ENCODE results near the gene DACT2. TPM values are rescaled to one million over a fixed set of nuclear protein-coding genes. Genes with fewer than 3 reads are reported as not detected.
"Not testable (repeated sequence)": the region's sequence is repeated elsewhere in the genome, so short reads cannot be mapped to it uniquely, and the experiment has no call there.

The DACT2 gene
- total RNA-seq, 4 donors from 2014 or later, result 0.24 TPM; not detected in 3

DNA sequence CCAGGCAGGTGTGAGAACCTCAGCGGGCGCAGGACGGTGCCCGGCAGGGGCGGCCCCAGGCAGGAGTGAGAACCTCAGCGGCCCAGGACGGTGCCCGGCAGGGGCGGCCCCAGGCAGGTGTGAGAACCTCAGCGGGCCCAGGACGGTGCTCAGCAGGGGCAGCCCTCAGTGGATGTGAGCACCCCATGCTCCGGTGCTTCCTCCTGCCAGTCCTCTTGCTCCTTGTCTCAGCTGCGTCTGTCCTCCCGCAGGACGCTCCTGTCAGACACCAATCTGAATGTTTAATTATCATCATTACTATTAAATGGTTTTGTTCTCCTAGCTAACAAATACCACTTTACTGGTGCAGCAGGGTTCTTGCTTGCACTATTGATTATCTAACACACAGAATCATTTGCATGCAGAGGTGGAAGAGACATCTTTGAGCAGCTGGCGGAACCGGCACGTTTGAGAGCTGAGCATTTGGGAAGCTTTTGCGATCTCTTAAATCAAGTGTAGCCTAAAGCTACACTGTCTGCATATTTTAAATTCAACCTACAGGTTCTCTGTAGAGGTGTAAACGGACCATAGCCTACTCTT, 39.4 kb upstream of the DACT2 start:
- no peaks in the 10 kb centered on the region for H3K4me1 ChIP-seq
- in situ Hi-C loops (cut with MboI; ENCODE audit: low sequenced_read_pairs in 4 of 4) (loop anchor here in 1 of 4 donors (25.0 kb wide), 1 partner anchor 528 kb away; no protein-coding TSS in a partner anchor), intact Hi-C loops (cut with DNase I; ENCODE audit: low total_unique reads) (no loop called here)
- H3K27me3 ChIP-seq, result no peaks in the 10 kb centered on the region
- no peak overlapping the region for H3K4me3 ChIP-seq
- H3K27ac ChIP-seq, result no peak overlapping the region
- H3K36me3 ChIP-seq, result no peaks in the 10 kb centered on the region
- H3K9me3 ChIP-seq, result peaks cover 0 to 3% (median 0%) of the 10 kb centered on the region in 3 donors
- no peak for ATAC-seq
- TF ChIP-seq CTCF (IDR thresholded peaks at IDR 0.05 in 4 of 5, conservative IDR thresholded peaks at IDR 0.05 in 1 of 5) (no peak), POLR2A (IDR thresholded peaks at IDR 0.05) (no peak)
- no peak for DNase-seq

GRCh38 chr6:168356872-168357271, 37.3 kb upstream of the DACT2 start:
- H3K36me3 ChIP-seq; H3K27ac ChIP-seq; H3K27me3 ChIP-seq; H3K4me1 ChIP-seq; H3K4me3 ChIP-seq; ATAC-seq; DNase-seq; H3K9me3 ChIP-seq; intact Hi-C loops (cut with DNase I; ENCODE audit: low total_unique reads): not testable (repeated sequence)
- in situ Hi-C loops (cut with MboI; ENCODE audit: low sequenced_read_pairs in 4 of 4), result loop anchor here in 1 of 4 donors (25.0 kb wide), 1 partner anchor 530 kb away; no protein-coding TSS in a partner anchor

GRCh38 chr6:168355716-168356522, 36.3 kb upstream of the DACT2 start:
- TF ChIP-seq CTCF (IDR thresholded peaks at IDR 0.05 in 4 of 5, conservative IDR thresholded peaks at IDR 0.05 in 1 of 5), result peak in 3 of 5 experiments; percentile 26 to 45 (median 29)
- no peak for TF ChIP-seq POLR2A (IDR thresholded peaks at IDR 0.05)
- in situ Hi-C loops (cut with MboI; ENCODE audit: low sequenced_read_pairs in 4 of 4), result loop anchor here in 1 of 4 donors (25.0 kb wide), 1 partner anchor 531 kb away; no protein-coding TSS in a partner anchor
- Histone ChIP-seq H3K27ac (no peak overlapping the region), H3K4me1 (no peaks in the 10 kb centered on the region), H3K36me3 (no peaks in the 10 kb centered on the region), H3K4me3 (no peak overlapping the region), H3K9me3 (peaks cover 0 to 3% (median 0%) of the 10 kb centered on the region in 3 donors), H3K27me3 (no peaks in the 10 kb centered on the region)
- ATAC-seq (no peak), DNase-seq (no peak)
- intact Hi-C loops (cut with DNase I; ENCODE audit: low total_unique reads), result no loop called here

GRCh38 chr6:168354338-168354737, 34.8 kb upstream of the DACT2 start:
- in situ Hi-C loops (cut with MboI; ENCODE audit: low sequenced_read_pairs in 4 of 4), result loop anchor here in 1 of 4 donors (25.0 kb wide), 1 partner anchor 533 kb away; no protein-coding TSS in a partner anchor
- Histone ChIP-seq H3K27me3 (peaks cover 0 to 3% (median 0%) of the 10 kb centered on the region in 3 donors), H3K9me3 (no peaks in the 10 kb centered on the region), H3K27ac (no peak overlapping the region), H3K4me1 (no peaks in the 10 kb centered on the region), H3K36me3 (no peaks in the 10 kb centered on the region), H3K4me3 (no peak overlapping the region)
- no peak for DNase-seq
- TF ChIP-seq CTCF (IDR thresholded peaks at IDR 0.05 in 4 of 5, conservative IDR thresholded peaks at IDR 0.05 in 1 of 5), result no peak
- TF ChIP-seq POLR2A (IDR thresholded peaks at IDR 0.05), result no peak
- intact Hi-C loops (cut with DNase I; ENCODE audit: low total_unique reads), result no loop called here
- no peak for ATAC-seq

DNA sequence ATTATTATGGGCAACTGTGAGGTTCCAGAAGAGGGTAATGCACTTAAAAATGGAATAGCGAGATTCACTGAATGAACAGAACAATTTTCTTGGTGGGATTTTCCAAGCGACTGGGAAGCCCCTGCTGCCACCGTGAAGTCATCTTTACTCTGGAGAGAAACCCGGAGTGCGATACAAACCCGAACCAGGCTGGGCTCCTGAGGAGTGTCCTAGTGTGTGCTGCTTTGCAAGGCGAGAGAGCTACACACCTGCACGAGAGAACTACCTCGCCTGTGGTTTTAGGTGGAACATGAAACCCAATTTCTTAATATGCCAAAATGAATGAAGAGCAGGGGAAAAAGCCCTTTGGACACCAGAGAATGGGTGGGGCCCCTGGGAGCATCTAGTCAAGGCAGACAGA, 33.5 kb upstream of the DACT2 start:
- in situ Hi-C loops (cut with MboI; ENCODE audit: low sequenced_read_pairs in 4 of 4) (loop anchor here in 1 of 4 donors (25.0 kb wide), 1 partner anchor 534 kb away; no protein-coding TSS in a partner anchor), intact Hi-C loops (cut with DNase I; ENCODE audit: low total_unique reads) (no loop called here)
- TF ChIP-seq POLR2A (IDR thresholded peaks at IDR 0.05) (no peak), CTCF (IDR thresholded peaks at IDR 0.05 in 4 of 5, conservative IDR thresholded peaks at IDR 0.05 in 1 of 5) (no peak)
- H3K36me3 ChIP-seq, result no peaks in the 10 kb centered on the region
- H3K4me1 ChIP-seq, result no peaks in the 10 kb centered on the region
- H3K9me3 ChIP-seq, result no peaks in the 10 kb centered on the region
- DNase-seq (no peak), ATAC-seq (no peak)
- H3K27ac ChIP-seq, result no peak overlapping the region
- peaks cover 0 to 3% (median 0%) of the 10 kb centered on the region in 3 donors for H3K27me3 ChIP-seq
- H3K4me3 ChIP-seq, result no peak overlapping the region

Measured in gastrocnemius medialis (tissue), 4 donors.